Smooth muscle cell (in vitro differentiated cells): ENCODE results near the gene SEMA7A. TPM values are rescaled to one million over a fixed set of nuclear protein-coding genes. Genes with fewer than 3 reads are reported as not detected.

Experiments
- DNase-seq: peaks from one replicate; lab custom pipeline; 2025; ENCODE audit not compliant: unreplicated experiment; lab: John Stamatoyannopoulos, UW
- H2AFZ ChIP-seq: fragments of 200-600 bp; sonication (generic); 2 replicates; pipeline ENCODE4 v1.6.0; 2016; ENCODE audit warnings: antibody characterized with exemption, low read depth, mild to moderate bottlenecking
- H3F3A ChIP-seq: fragments of 200-600 bp; sonication (generic); 2 replicates; pipeline ENCODE4 v1.6.0; 2017; ENCODE audit warnings: antibody characterized with exemption, low read depth
- H3K27ac ChIP-seq: fragments of 200-600 bp; sonication (generic); 2 replicates; pipeline ENCODE4 v1.5.1; 2016; ENCODE audit warnings: low read depth, mild to moderate bottlenecking
- H3K27me3 ChIP-seq: fragments of 200-600 bp; sonication (generic); 2 replicates; pipeline ENCODE4 v1.6.1; 2016; ENCODE audit warnings: low read depth, mild to moderate bottlenecking
- H3K36me3 ChIP-seq: fragments of 200-600 bp; sonication (generic); 2 replicates; pipeline ENCODE4 v1.5.1; 2016; ENCODE audit warnings: low read depth
- H3K4me1 ChIP-seq: fragments of 200-600 bp; sonication (generic); 2 replicates; pipeline ENCODE4 v1.5.1; 2016; ENCODE audit warnings: low read depth
- H3K4me2 ChIP-seq: fragments of 200-600 bp; sonication (generic); 2 replicates; pipeline ENCODE4 v1.6.0; 2016; ENCODE audit warnings: mild to moderate bottlenecking
- H3K4me3 ChIP-seq: fragments of 200-600 bp; sonication (generic); 2 replicates; pipeline ENCODE4 v1.5.1; 2016; ENCODE audit warnings: mild to moderate bottlenecking
- H3K79me2 ChIP-seq: fragments of 200-600 bp; sonication (generic); 2 replicates; pipeline ENCODE4 v1.6.0; 2016; ENCODE audit warnings: low read depth, mild to moderate bottlenecking
- H3K9ac ChIP-seq: fragments of 200-600 bp; sonication (generic); 2 replicates; pipeline ENCODE4 v1.6.0; 2016; ENCODE audit warnings: low read depth
- H3K9me3 ChIP-seq: fragments of 200-600 bp; sonication (generic); replicated peaks from 2 replicates; pipeline ENCODE4 v1.5.1; 2016; ENCODE audit warnings: low read depth
- H4K20me1 ChIP-seq: fragments of 200-600 bp; sonication (generic); 2 replicates; pipeline ENCODE4 v1.6.0; 2016; ENCODE audit warnings: low read depth
- WGBS: methylation state at CpG from one replicate; pipeline ENCODE4 v1.1.7; 2016; ENCODE audit warnings: low lambda C conversion rate; 5-methylcytosine and 5-hydroxymethylcytosine counted together
- polyA plus RNA-seq: library from polyadenylated mRNA; unstranded; fragments of >200 nt; fragmentation: Nextera tagmentation; extraction: Ambion mirVana; gene quantifications from 2 replicates; pipeline ENCODE4 v1.2.1, GENCODE V29; 2016
- total RNA-seq: library from RNA; depleted of rRNA; stranded (reverse); fragments of >200 nt; gene quantifications from 2 replicates; pipeline ENCODE4 v1.2.3, GENCODE V29; 2014
- TF ChIP-seq, protein P1 (sequence below): fragments of 200-600 bp; sonication (generic); IDR thresholded peaks from 2 replicates; pipeline ENCODE4 v1.5.1; 2017; ENCODE audit warnings: borderline replicate concordance, mild to moderate bottlenecking, antibody characterized with exemption; ENCODE audit not compliant: insufficient read depth, poor library complexity, severe bottlenecking

SEMA7A gene
- total and polyA plus RNA-seq, 2 experiments from 2014 or later: 9.3 to 44.5 TPM

DNA sequence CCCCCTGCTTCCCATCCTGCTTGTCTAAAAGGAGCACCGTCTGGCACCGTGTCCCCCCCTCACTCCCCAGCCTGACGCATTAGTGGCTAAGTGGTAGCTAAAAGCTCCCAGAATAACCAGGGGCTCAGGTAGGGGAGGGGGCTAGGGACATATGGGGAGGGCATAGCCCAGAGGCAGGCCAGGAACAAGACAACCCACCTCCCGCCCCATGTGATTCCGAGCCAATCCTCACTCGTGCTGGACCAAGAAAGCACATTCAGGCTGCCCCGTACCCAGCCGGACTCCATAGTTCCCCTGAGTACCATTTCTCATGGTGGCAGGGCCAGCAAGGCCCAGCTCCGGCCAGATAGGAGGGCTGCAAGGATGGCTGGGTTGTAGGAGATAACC is 11.5 kb downstream of the SEMA7A start:
- Histone ChIP-seq H3K79me2 (peaks cover 75% of the 10 kb centered on the region), H3K4me1 (peaks cover 32% of the 10 kb centered on the region), H3K27me3 (no peaks in the 10 kb centered on the region), H3K4me3 (no peak overlapping the region), H3F3A (peaks cover 6% of the 10 kb centered on the region), H3K9me3 (no peaks in the 10 kb centered on the region), H3K36me3 (no peaks in the 10 kb centered on the region), H3K4me2 (peak overlapping the region; percentile 69), H2AFZ (no peak overlapping the region), H3K9ac (peak overlapping the region; percentile 61), H3K27ac (peak overlapping the region; percentile 92), H4K20me1 (peaks cover 100% of the 10 kb centered on the region)
- DNase-seq: no peak
- 68% methylated on average over 8 of the region's 9 CpGs for WGBS
- TF ChIP-seq, protein P1, sequence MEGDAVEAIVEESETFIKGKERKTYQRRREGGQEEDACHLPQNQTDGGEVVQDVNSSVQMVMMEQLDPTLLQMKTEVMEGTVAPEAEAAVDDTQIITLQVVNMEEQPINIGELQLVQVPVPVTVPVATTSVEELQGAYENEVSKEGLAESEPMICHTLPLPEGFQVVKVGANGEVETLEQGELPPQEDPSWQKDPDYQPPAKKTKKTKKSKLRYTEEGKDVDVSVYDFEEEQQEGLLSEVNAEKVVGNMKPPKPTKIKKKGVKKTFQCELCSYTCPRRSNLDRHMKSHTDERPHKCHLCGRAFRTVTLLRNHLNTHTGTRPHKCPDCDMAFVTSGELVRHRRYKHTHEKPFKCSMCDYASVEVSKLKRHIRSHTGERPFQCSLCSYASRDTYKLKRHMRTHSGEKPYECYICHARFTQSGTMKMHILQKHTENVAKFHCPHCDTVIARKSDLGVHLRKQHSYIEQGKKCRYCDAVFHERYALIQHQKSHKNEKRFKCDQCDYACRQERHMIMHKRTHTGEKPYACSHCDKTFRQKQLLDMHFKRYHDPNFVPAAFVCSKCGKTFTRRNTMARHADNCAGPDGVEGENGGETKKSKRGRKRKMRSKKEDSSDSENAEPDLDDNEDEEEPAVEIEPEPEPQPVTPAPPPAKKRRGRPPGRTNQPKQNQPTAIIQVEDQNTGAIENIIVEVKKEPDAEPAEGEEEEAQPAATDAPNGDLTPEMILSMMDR: no peak

DNA sequence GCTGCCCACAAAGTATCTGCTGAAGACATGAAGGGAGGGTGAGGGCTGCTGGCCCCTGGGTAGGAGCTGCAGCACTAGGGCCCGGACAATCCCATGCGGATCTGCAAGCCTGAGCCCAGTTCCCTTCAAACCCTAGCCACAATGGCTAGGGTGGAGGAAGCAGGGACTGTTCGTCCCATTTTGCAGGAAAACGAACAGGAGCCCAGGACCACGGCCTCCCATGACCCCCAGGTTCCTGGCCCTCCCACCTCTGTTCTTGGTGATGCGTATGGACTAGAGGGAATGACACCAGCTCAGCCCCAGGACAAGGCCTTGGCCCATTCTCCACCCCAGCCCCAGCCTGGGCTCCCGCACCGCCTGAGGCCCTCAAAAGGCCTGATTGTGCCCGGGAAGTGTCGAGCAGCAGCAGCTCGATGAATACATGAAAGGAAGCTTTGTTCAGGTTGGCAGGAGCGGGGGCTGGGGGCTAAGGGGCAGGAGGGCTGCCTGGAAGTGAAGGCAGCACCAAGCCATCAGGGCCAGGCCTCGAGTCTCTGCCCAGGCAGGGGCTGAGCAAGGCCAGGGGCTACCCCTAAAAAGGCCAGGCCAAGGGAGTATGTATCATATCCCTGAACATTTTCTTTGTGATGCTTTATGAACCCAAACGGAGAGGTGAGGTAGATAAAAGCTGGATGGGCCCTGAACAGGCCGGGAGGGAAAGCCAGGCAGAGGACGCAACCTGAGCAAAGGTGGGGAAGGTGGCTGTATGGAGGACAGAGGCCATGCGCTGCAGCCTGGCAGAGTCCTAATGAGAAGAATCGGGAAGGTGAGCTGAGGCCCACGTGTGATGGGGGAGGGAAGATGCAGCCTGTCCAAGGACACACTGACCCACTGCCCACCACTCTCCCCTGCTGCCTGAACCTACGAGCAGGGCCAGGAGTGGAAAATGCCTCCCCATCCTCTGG is 12.2 kb downstream of the SEMA7A start:
- peak overlapping the region; percentile 61 for H3K9ac ChIP-seq
- H3K36me3 ChIP-seq: no peaks in the 10 kb centered on the region
- no peak overlapping the region for H3K4me3 ChIP-seq
- H2AFZ ChIP-seq: no peak overlapping the region
- H3F3A ChIP-seq: peaks cover 6% of the 10 kb centered on the region
- no peak for DNase-seq
- peaks cover 99% of the 10 kb centered on the region for H4K20me1 ChIP-seq
- TF ChIP-seq, protein P1: no peak
- H3K27ac ChIP-seq: peak overlapping the region; percentile 92
- H3K27me3 ChIP-seq: no peaks in the 10 kb centered on the region
- no peaks in the 10 kb centered on the region for H3K9me3 ChIP-seq
- peaks cover 69% of the 10 kb centered on the region for H3K79me2 ChIP-seq
- H3K4me2 ChIP-seq: peak overlapping the region; percentile 69
- peaks cover 32% of the 10 kb centered on the region for H3K4me1 ChIP-seq
- WGBS: 92% methylated on average over 18 of the region's 20 CpGs

DNA sequence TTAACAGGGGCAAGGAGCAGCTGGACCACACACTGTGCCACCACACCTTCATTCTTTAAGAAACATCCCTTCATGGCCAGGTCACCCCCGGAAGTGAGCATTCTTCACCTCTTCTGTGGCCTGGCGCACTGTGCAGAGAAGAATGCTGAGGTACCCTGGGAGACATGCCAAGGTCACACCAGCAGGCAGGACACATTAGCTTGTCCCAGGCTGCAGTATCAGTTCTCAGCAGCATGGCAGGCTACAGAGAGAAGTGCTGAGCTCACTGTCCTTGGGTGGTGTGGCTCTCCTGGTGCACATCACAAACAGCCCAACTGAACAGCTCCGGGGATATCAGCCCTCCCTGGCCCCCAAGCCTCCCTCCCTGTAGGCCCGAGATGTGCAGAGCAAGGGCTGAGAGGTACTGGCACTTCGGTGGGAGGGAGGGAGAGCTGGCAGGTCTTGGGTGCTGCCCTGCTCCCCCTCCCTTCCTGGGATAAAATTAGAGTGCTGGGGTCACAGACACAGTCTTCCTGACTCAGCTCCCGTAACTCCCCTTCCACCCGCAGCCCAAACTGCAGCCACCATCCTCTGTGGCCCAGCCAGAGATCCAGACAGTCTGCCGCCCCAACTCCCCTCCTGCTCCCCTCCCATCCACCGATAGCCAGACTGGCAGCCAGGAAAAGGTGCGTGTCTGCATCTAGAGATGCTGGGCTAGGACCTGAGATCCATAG is 13.4 kb downstream of the SEMA7A start:
- Histone ChIP-seq H3K4me2 (peak overlapping the region; percentile 22), H3K4me3 (no peak overlapping the region), H3F3A (peaks cover 6% of the 10 kb centered on the region), H3K27ac (peak overlapping the region; percentile 92), H3K36me3 (no peaks in the 10 kb centered on the region), H4K20me1 (peaks cover 86% of the 10 kb centered on the region), H3K4me1 (peaks cover 32% of the 10 kb centered on the region), H2AFZ (no peak overlapping the region), H3K27me3 (no peaks in the 10 kb centered on the region), H3K9me3 (no peaks in the 10 kb centered on the region), H3K79me2 (peaks cover 58% of the 10 kb centered on the region), H3K9ac (no peak overlapping the region)
- WGBS: 76% methylated on average over 10 of the region's 10 CpGs
- TF ChIP-seq, protein P1: no peak
- DNase-seq: no peak
